Osteoblast (primary cell): ENCODE measurements around the gene FAM120B. TPM values are rescaled to one million over a fixed set of nuclear protein-coding genes. Genes with fewer than 3 reads are reported as not detected.
A peak's percentile ranks its signal among the peaks of the same experiment; 100 is the strongest.

Experiments
- DNase-seq: peaks from one replicate; pipeline ENCODE4 v3.0.0; 2011; ENCODE audit warnings: low spot score, mixed read lengths; ENCODE audit not compliant: insufficient read length; ENCODE audit errors: missing footprints
- H2AFZ ChIP-seq: 2 replicates; pipeline ENCODE4 v1.6.0; 2011; ENCODE audit warnings: mild to moderate bottlenecking, low read length
- H3K27ac ChIP-seq: 2 replicates; pipeline ENCODE4 v1.5.1; 2011; ENCODE audit warnings: mild to moderate bottlenecking, low read depth, low read length, moderate library complexity
- H3K27me3 ChIP-seq: 2 replicates; pipeline ENCODE4 v1.6.0; 2012; ENCODE audit warnings: mild to moderate bottlenecking, control low read depth, inconsistent platforms, low read length, moderate library complexity; ENCODE audit not compliant: insufficient read depth
- H3K36me3 ChIP-seq: 2 replicates; pipeline ENCODE4 v1.5.1; 2011; ENCODE audit warnings: mild to moderate bottlenecking, low read length, control low read depth, moderate library complexity; ENCODE audit not compliant: insufficient read depth
- H3K4me1 ChIP-seq: 2 replicates; pipeline ENCODE4 v1.5.1; 2011; ENCODE audit warnings: mild to moderate bottlenecking, low read length, control low read depth, moderate library complexity; ENCODE audit not compliant: insufficient read depth
- H3K4me2 ChIP-seq: 2 replicates; pipeline ENCODE4 v1.6.0; 2011; ENCODE audit warnings: mild to moderate bottlenecking, low read length; ENCODE audit not compliant: insufficient read depth
- H3K4me3 ChIP-seq: fragments of 200-600 bp; sonication (generic); 3 replicates; pipeline ENCODE4 v1.5.1; 2012; ENCODE audit warnings: mild to moderate bottlenecking, low read length, inconsistent platforms; ENCODE audit not compliant: insufficient read depth
- H3K79me2 ChIP-seq: 2 replicates; pipeline ENCODE4 v1.6.0; 2012; ENCODE audit warnings: mild to moderate bottlenecking, low read length, control low read depth, inconsistent platforms; ENCODE audit not compliant: insufficient read depth
- H3K9me3 ChIP-seq: 2 replicates; pipeline ENCODE4 v1.5.1; 2011; ENCODE audit warnings: low read depth, low read length, control low read depth
- H4K20me1 ChIP-seq: 2 replicates; pipeline ENCODE4 v1.6.0; 2012; ENCODE audit warnings: mild to moderate bottlenecking, low read length, control low read depth; ENCODE audit not compliant: insufficient read depth
- CTCF ChIP-seq: IDR thresholded peaks from 2 replicates; pipeline ENCODE4 v1.5.1; 2011; ENCODE audit warnings: mild to moderate bottlenecking, low read depth, low read length, moderate library complexity; ENCODE audit errors: extremely low read depth
- total RNA-seq: library from RNA; depleted of rRNA; stranded (reverse); fragments of >200 nt; gene quantifications from 2 replicates; pipeline ENCODE4 v1.2.3, GENCODE V29; 2012

FAM120B gene
- total RNA-seq, 1 donor = 13.4 TPM

DNA sequence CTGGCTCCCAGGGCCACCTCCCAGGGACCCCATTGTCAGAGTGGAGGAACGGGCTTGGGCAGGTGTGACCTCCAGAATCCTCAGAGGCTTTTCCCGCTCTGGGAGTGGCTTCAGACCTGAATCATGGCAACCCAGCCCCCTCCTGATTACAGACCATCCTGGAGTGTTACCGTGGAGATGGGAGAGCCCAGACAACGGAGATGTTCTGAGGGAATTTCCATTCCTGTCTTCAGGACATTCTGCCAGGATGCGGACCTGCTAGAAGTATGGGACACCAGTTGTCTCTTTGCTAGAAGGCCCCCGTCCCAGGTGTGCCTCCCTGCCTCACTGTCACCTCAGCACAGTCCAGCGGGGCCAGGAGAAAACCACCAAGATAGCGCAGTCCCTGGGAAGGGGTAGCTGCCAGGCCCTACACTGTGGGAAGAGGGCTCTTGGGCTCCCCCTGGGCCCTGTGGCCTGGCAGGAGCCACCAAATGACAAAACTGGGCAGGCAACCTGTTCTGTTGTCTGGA is 136.6 kb downstream of the FAM120B start:
- H2AFZ ChIP-seq = no peak overlapping the region
- peaks cover 4% of the 10 kb centered on the region for H3K4me1 ChIP-seq
- TF ChIP-seq CTCF = no peak
- H3K9me3 ChIP-seq = no peaks in the 10 kb centered on the region
- H4K20me1 ChIP-seq = no peaks in the 10 kb centered on the region
- no peak overlapping the region for H3K4me2 ChIP-seq
- H3K27me3 ChIP-seq = peaks cover 12% of the 10 kb centered on the region
- no peak overlapping the region for H3K4me3 ChIP-seq
- DNase-seq = peak; percentile 68
- no peaks in the 10 kb centered on the region for H3K36me3 ChIP-seq
- H3K79me2 ChIP-seq = no peaks in the 10 kb centered on the region
- no peak overlapping the region for H3K27ac ChIP-seq

DNA sequence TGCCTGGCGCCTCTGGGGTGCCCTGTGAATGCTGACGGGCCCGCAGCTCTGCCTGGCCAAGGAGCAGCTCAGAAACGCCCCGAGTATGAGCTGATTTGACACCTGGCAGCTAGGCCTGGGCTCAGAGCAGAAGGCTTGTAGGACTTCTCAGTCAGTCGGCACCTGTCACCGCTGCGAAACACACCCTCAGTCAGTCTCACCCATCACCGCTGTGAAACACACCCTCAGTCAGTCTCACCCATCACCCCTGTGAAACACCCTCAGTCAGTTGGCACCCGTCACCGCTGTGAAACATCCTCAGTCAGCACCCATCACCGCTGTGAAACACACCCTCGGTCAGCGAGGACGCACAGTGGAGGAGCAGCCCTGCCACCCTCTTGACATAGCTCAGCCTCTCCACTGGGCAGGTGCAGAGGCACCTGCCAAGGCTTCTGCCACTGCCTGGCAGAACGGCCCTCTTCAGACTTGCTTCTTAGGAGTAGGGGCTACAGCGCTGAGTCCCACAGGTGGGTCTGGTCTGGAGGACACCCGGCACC is 137.6 kb downstream of the FAM120B start:
- Histone ChIP-seq H3K27ac (no peak overlapping the region), H3K79me2 (no peaks in the 10 kb centered on the region), H3K4me2 (no peak overlapping the region), H3K36me3 (no peaks in the 10 kb centered on the region), H3K27me3 (peaks cover 13% of the 10 kb centered on the region), H3K4me1 (peaks cover 3% of the 10 kb centered on the region), H3K9me3 (no peaks in the 10 kb centered on the region), H3K4me3 (no peak overlapping the region), H4K20me1 (no peaks in the 10 kb centered on the region), H2AFZ (no peak overlapping the region)
- no peak for TF ChIP-seq CTCF
- no peak for DNase-seq

DNA sequence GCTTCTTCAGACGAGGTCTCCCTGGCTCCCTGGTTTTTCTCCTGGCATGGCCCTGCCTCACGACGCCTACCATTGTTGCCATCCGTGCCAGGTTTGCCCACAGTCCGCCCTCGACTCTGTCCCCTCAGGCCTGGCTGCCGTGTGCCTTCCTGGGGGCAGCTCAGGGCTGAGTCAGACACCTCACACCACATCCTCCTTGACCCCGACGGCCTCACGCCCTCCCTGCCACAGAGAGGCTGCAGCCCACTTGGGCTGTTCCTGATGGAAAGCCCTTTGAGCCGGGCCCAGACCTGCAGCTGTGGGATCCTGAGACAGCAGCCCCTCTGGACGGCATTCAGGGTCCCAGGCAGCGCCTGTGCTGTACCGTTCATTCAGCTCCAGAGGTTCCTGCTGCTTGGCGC is 138.3 kb downstream of the FAM120B start:
- H3K4me2 ChIP-seq = no peak overlapping the region
- H3K27me3 ChIP-seq = peaks cover 13% of the 10 kb centered on the region
- H4K20me1 ChIP-seq = no peaks in the 10 kb centered on the region
- no peaks in the 10 kb centered on the region for H3K79me2 ChIP-seq
- peaks cover 3% of the 10 kb centered on the region for H3K4me1 ChIP-seq
- H3K9me3 ChIP-seq = no peaks in the 10 kb centered on the region
- TF ChIP-seq CTCF = no peak
- no peaks in the 10 kb centered on the region for H3K36me3 ChIP-seq
- H2AFZ ChIP-seq = no peak overlapping the region
- no peak overlapping the region for H3K4me3 ChIP-seq
- peak; percentile 62 for DNase-seq
- no peak overlapping the region for H3K27ac ChIP-seq

DNA sequence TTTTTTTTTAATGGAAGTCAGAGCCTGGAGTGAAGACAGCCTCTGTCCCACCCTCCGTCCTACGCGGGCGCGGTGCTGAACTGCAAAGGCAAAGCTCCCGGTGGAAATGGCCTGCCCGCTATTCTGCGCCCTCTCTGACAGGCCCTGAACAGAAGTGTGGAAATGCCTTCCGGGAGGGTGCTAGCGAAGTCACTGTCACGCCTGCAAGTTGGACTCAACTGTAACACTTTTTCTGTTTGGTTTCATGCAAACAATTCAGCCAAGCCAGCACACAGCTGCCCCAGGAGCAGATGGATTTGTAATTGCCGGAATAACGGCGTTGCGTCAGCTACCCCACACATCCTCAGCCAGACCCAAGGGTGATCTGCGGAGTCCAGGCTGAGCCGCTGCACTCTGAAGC is 138.9 kb downstream of the FAM120B start:
- no peaks in the 10 kb centered on the region for H4K20me1 ChIP-seq
- peak; percentile 54 for DNase-seq
- peaks cover 13% of the 10 kb centered on the region for H3K27me3 ChIP-seq
- no peak overlapping the region for H3K4me3 ChIP-seq
- H2AFZ ChIP-seq = no peak overlapping the region
- H3K27ac ChIP-seq = no peak overlapping the region
- H3K4me1 ChIP-seq = peaks cover 3% of the 10 kb centered on the region
- H3K79me2 ChIP-seq = no peaks in the 10 kb centered on the region
- no peaks in the 10 kb centered on the region for H3K36me3 ChIP-seq
- no peak for TF ChIP-seq CTCF
- no peak overlapping the region for H3K4me2 ChIP-seq
- H3K9me3 ChIP-seq = no peaks in the 10 kb centered on the region
